Esophagus squamous epithelium (tissue), 4 donors: ENCODE data around the gene IL1A.

Source experiments
- POLR2A ChIP-seq, 4 donors: fragments of 450-650 bp; IDR thresholded peaks; one replicate each; pipeline ENCODE4 v1.6.1; 2017; ENCODE audit warnings: antibody characterized with exemption in 4 of 4, mild to moderate bottlenecking in 4 of 4, moderate library complexity in 3 of 4
- TF ChIP-seq, protein P1 (sequence below), 6 experiments: fragments of 450-650 bp in 4 of 6; fragments of 200-600 bp in 2 of 6; sonication (generic) in 2 of 6; IDR thresholded peaks; one replicate each; pipeline ENCODE4 v1.5.1; 2016 to 2019; ENCODE audit warnings: antibody characterized with exemption in 6 of 6, mild to moderate bottlenecking in 4 of 6, moderate library complexity in 4 of 6

DNA sequence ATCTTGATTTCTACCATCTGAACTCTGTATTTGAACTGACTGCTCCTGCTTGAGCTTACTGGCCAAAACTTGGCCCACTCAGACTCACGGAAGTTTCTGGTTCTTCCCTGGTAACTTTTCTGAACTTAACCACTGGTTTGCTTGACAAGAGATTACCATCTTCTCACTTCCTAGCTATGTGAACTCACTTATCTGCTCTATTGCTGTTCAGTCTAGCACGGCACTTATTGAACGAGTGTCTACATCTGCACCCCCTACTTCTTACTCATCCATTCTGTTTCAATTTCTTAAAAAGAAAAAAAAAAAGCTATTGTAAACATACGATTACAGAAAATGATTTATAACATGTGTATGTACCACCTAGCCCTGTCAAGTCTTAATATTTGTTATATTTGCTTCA, 28.8 kb downstream of the IL1A start:
- TF ChIP-seq, protein P1, sequence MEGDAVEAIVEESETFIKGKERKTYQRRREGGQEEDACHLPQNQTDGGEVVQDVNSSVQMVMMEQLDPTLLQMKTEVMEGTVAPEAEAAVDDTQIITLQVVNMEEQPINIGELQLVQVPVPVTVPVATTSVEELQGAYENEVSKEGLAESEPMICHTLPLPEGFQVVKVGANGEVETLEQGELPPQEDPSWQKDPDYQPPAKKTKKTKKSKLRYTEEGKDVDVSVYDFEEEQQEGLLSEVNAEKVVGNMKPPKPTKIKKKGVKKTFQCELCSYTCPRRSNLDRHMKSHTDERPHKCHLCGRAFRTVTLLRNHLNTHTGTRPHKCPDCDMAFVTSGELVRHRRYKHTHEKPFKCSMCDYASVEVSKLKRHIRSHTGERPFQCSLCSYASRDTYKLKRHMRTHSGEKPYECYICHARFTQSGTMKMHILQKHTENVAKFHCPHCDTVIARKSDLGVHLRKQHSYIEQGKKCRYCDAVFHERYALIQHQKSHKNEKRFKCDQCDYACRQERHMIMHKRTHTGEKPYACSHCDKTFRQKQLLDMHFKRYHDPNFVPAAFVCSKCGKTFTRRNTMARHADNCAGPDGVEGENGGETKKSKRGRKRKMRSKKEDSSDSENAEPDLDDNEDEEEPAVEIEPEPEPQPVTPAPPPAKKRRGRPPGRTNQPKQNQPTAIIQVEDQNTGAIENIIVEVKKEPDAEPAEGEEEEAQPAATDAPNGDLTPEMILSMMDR (IDR thresholded peaks at IDR 0.05) = no peak
- no peak for TF ChIP-seq POLR2A (IDR thresholded peaks at IDR 0.05)
